Stomach (tissue), 4 donors: ENCODE results near the gene BCORL1.

Source experiments
- EP300 ChIP-seq: sonication (generic); formaldehyde crosslinking; IDR thresholded peaks from one replicate; pipeline ENCODE4 v1.6.1; 2017; ENCODE audit warnings: antibody characterized with exemption
- POLR2A ChIP-seq, 4 donors: fragments of 450-650 bp; IDR thresholded peaks; one replicate each; pipeline ENCODE4 v1.6.1; 2016; ENCODE audit warnings: antibody characterized with exemption in 4 of 4, control low read depth in 2 of 4, mild to moderate bottlenecking in 1 of 4, moderate library complexity in 1 of 4
- POLR2AphosphoS5 ChIP-seq, 3 donors: sonication (generic); formaldehyde crosslinking; IDR thresholded peaks; one replicate each; pipeline ENCODE4 v1.6.1; 2016; ENCODE audit warnings: antibody characterized with exemption in 3 of 3
- TF ChIP-seq, protein P1 (sequence below), 7 experiments: fragments of 450-650 bp in 4 of 7; fragments of 200-600 bp in 3 of 7; sonication (generic) in 3 of 7; IDR thresholded peaks; one replicate each; pipeline ENCODE4 v1.5.1; 2016 to 2019; ENCODE audit warnings: antibody characterized with exemption in 7 of 7, control low read depth in 2 of 7, mild to moderate bottlenecking in 1 of 7

- TF ChIP-seq, protein P1, sequence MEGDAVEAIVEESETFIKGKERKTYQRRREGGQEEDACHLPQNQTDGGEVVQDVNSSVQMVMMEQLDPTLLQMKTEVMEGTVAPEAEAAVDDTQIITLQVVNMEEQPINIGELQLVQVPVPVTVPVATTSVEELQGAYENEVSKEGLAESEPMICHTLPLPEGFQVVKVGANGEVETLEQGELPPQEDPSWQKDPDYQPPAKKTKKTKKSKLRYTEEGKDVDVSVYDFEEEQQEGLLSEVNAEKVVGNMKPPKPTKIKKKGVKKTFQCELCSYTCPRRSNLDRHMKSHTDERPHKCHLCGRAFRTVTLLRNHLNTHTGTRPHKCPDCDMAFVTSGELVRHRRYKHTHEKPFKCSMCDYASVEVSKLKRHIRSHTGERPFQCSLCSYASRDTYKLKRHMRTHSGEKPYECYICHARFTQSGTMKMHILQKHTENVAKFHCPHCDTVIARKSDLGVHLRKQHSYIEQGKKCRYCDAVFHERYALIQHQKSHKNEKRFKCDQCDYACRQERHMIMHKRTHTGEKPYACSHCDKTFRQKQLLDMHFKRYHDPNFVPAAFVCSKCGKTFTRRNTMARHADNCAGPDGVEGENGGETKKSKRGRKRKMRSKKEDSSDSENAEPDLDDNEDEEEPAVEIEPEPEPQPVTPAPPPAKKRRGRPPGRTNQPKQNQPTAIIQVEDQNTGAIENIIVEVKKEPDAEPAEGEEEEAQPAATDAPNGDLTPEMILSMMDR (IDR thresholded peaks at IDR 0.05), result no peak
- TF ChIP-seq POLR2AphosphoS5 (IDR thresholded peaks at IDR 0.05), result no peak
- TF ChIP-seq POLR2A (IDR thresholded peaks at IDR 0.05), result no peak
- TF ChIP-seq EP300, result no peak
Observed at GRCh38 chrX:129981200-129981553, 1.3 kb upstream of the BCORL1 start.
